SU-DHL-6 (cell line): ENCODE data around the gene AGXT.

Source experiments
- H2AFZ ChIP-seq: fragments of 200-600 bp; sonication (generic); 2 replicates; pipeline ENCODE4 v1.6.1; 2014; ENCODE audit warnings: low read depth, mild to moderate bottlenecking, moderate library complexity, mixed read lengths, antibody characterized with exemption, low read length; ENCODE audit not compliant: severe bottlenecking
- H3F3A ChIP-seq: fragments of 200-600 bp; shearing (Covaris generic); 2 replicates; pipeline ENCODE4 v1.6.0; 2016; ENCODE audit warnings: antibody characterized with exemption, mild to moderate bottlenecking; ENCODE audit not compliant: insufficient read depth
- H3K27ac ChIP-seq: fragments of 200-600 bp; sonication (generic); 2 replicates; pipeline ENCODE4 v1.5.1; 2016; ENCODE audit warnings: low read depth, mild to moderate bottlenecking, low read length, moderate library complexity, mixed read lengths
- H3K27me3 ChIP-seq: fragments of 200-600 bp; sonication (generic), shearing (Covaris generic); 2 replicates; pipeline ENCODE4 v1.6.0; 2014; ENCODE audit warnings: mild to moderate bottlenecking, low read length
- H3K36me3 ChIP-seq: fragments of 200-600 bp; sonication (generic); 2 replicates; pipeline ENCODE4 v1.6.1; 2014; ENCODE audit warnings: mild to moderate bottlenecking, low read length, mixed read lengths
- H3K4me2 ChIP-seq: fragments of 300-600, 200-600 bp; shearing (Covaris generic), sonication (generic); 2 replicates; pipeline ENCODE4 v1.6.0; 2014; ENCODE audit warnings: low read length, low read depth, mild to moderate bottlenecking; ENCODE audit not compliant: poor library complexity, severe bottlenecking
- H3K4me3 ChIP-seq: fragments of 200-600 bp; sonication (generic); 2 replicates; pipeline ENCODE4 v1.5.1; 2014; ENCODE audit warnings: antibody characterized with exemption, low read length, mild to moderate bottlenecking, mixed read lengths; ENCODE audit not compliant: insufficient read depth, poor library complexity, severe bottlenecking
- H3K79me2 ChIP-seq: fragments of 200-600 bp; sonication (generic); 2 replicates; pipeline ENCODE4 v1.6.1; 2014; ENCODE audit warnings: mild to moderate bottlenecking, low read length, moderate library complexity; ENCODE audit not compliant: insufficient read depth
- H3K9ac ChIP-seq: fragments of 200-600 bp; sonication (generic); 2 replicates; pipeline ENCODE4 v1.7.0; 2014; ENCODE audit warnings: mild to moderate bottlenecking, low read length
- H3K9me2 ChIP-seq: fragments of 200-600 bp; sonication (generic); replicated peaks from 2 replicates; pipeline ENCODE4 v1.6.1; 2014; ENCODE audit warnings: low read length; ENCODE audit not compliant: insufficient read depth
- H3K9me3 ChIP-seq: fragments of 200-600 bp; sonication (generic); 2 replicates; pipeline ENCODE4 v1.6.1; 2014; ENCODE audit warnings: low read length, mixed read lengths; ENCODE audit not compliant: insufficient read depth
- H4K20me1 ChIP-seq: fragments of 200-600 bp; sonication (generic); 2 replicates; pipeline ENCODE4 v1.6.1; 2014; ENCODE audit warnings: low read depth, mild to moderate bottlenecking, antibody characterized with exemption, low read length, moderate library complexity, mixed read lengths
- EZH2phosphoT487 ChIP-seq: fragments of 200-600 bp; sonication (generic), shearing (Covaris generic); conservative IDR thresholded peaks from 2 replicates; pipeline ENCODE4 v1.6.1; 2018; ENCODE audit warnings: mild to moderate bottlenecking, antibody characterized with exemption, low read length, moderate library complexity, mixed read lengths
- TF ChIP-seq, protein P1 (sequence below): fragments of 200-600 bp; sonication (generic); IDR thresholded peaks from one replicate; pipeline ENCODE4 v1.5.1; 2017; ENCODE audit warnings: antibody characterized with exemption, mild to moderate bottlenecking, low read length, moderate library complexity; ENCODE audit not compliant: insufficient read depth, poor library complexity, severe bottlenecking

AGXT gene

DNA sequence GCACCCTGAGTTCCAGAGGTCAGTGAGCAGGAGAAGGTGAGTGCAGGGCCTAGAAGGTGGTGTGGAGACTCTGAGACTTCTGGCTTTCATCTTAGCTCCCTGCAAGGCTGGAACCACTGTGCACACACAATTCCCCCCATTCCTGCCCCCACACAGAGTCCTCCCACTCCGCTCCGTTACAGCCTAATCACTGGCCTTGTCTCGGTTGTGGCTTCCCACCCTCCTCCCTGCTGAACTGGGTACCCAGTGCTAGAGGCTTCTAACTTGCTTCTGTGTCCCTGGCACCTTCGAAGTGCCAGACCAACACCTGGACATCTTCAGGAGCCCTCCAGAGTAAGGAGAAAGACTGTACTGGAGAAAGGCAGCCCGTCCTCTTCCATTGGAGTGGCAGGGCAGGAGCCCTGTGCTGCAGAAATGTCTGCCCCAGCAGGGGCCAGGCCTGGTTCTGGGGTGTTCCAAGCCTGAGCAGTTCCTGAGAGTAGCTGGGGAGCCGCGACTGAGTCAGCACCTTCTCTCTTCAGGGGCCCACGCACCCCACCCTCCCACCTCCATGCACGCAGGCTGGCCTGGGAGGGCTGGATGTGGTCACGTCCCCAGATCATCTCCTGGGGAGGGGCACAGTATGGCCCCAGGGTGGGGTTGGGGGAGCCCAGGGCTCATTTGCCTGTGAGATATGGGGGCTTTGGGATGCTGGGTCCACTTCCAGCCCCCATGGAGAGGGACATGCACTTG lies 60.9 kb downstream of the AGXT start:
- Histone ChIP-seq H3K27me3 (no peaks in the 10 kb centered on the region), H3K4me2 (no peak overlapping the region), H3K79me2 (no peaks in the 10 kb centered on the region), H3K9ac (no peak overlapping the region), H3K27ac (no peak overlapping the region), H3K9me2 (no peaks in the 10 kb centered on the region), H3K36me3 (no peaks in the 10 kb centered on the region), H3K9me3 (no peaks in the 10 kb centered on the region), H2AFZ (no peak overlapping the region), H4K20me1 (no peaks in the 10 kb centered on the region), H3F3A (no peaks in the 10 kb centered on the region), H3K4me3 (no peak overlapping the region)
- TF ChIP-seq, protein P1, sequence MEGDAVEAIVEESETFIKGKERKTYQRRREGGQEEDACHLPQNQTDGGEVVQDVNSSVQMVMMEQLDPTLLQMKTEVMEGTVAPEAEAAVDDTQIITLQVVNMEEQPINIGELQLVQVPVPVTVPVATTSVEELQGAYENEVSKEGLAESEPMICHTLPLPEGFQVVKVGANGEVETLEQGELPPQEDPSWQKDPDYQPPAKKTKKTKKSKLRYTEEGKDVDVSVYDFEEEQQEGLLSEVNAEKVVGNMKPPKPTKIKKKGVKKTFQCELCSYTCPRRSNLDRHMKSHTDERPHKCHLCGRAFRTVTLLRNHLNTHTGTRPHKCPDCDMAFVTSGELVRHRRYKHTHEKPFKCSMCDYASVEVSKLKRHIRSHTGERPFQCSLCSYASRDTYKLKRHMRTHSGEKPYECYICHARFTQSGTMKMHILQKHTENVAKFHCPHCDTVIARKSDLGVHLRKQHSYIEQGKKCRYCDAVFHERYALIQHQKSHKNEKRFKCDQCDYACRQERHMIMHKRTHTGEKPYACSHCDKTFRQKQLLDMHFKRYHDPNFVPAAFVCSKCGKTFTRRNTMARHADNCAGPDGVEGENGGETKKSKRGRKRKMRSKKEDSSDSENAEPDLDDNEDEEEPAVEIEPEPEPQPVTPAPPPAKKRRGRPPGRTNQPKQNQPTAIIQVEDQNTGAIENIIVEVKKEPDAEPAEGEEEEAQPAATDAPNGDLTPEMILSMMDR, result no peak
- TF ChIP-seq EZH2phosphoT487, result no peak
